Superior temporal gyrus (tissue), 1 donor: ENCODE data around the gene KEAP1.
"Not testable (repeated sequence)": the region's sequence is repeated elsewhere in the genome, so short reads cannot be mapped to it uniquely, and the experiment has no call there.

ENCODE experiments used
- DNase-seq: peaks from one replicate; pipeline ENCODE4 v3.0.0-alpha.2; 2016; ENCODE audit errors: extremely low spot score

The KEAP1 gene

GRCh38 chr19:10497371-10497770 lies 5.8 kb downstream of the KEAP1 start:
- DNase-seq: no peak

- DNase-seq: no peak
Measured at GRCh38 chr19:10491472-10492047, 11.6 kb downstream of the KEAP1 start.

GRCh38 chr19:10486551-10486950 lies 16.6 kb downstream of the KEAP1 start:
- no peak for DNase-seq

GRCh38 chr19:10478903-10479384 lies 24.2 kb downstream of the KEAP1 start:
- DNase-seq: peak; percentile 99

GRCh38 chr19:10478476-10478875 lies 24.7 kb downstream of the KEAP1 start:
- DNase-seq: no peak

- no peak for DNase-seq
Measured at GRCh38 chr19:10474962-10475451, 28.1 kb downstream of the KEAP1 start.

GRCh38 chr19:10473192-10473591 lies 30.0 kb downstream of the KEAP1 start:
- no peak for DNase-seq

- DNase-seq: peak; percentile 26
Measured at GRCh38 chr19:10471909-10472308, 31.2 kb downstream of the KEAP1 start.

- DNase-seq: no peak
Measured at GRCh38 chr19:10468133-10468532, 35.0 kb downstream of the KEAP1 start.

- no peak for DNase-seq
Measured at GRCh38 chr19:10467104-10467706, 36.0 kb downstream of the KEAP1 start.

- DNase-seq: no peak
Measured at GRCh38 chr19:10464456-10464855, 38.7 kb downstream of the KEAP1 start.

GRCh38 chr19:10462557-10462956 lies 40.6 kb downstream of the KEAP1 start:
- no peak for DNase-seq

GRCh38 chr19:10462042-10462441 lies 41.1 kb downstream of the KEAP1 start:
- not testable (repeated sequence) for DNase-seq

- DNase-seq: peak; percentile 37
Measured at GRCh38 chr19:10461047-10461949, 41.9 kb downstream of the KEAP1 start.

- DNase-seq: no peak
Measured at GRCh38 chr19:10460714-10461046, 42.5 kb downstream of the KEAP1 start.

- DNase-seq: not testable (repeated sequence)
Measured at GRCh38 chr19:10458733-10459132, 44.4 kb downstream of the KEAP1 start.

GRCh38 chr19:10454267-10454666 lies 48.9 kb downstream of the KEAP1 start:
- DNase-seq: peak; percentile 69

GRCh38 chr19:10453852-10454251 lies 49.3 kb downstream of the KEAP1 start:
- DNase-seq: no peak

- DNase-seq: no peak
Measured at GRCh38 chr19:10452726-10453618, 50.2 kb downstream of the KEAP1 start.

GRCh38 chr19:10450853-10451609 lies 52.1 kb downstream of the KEAP1 start:
- no peak for DNase-seq
